Stimulated activated CD8-positive, alpha-beta memory T cell treated with anti-CD3 and anti-CD28 coated beads, Interleukin-12 subunit alpha, Interleukin-12 subunit beta, amount 100 ng/mL, for 24 hours (primary cell): ENCODE measurements around the gene ACACA.

Source experiments
- DNase-seq: peaks from one replicate; pipeline ENCODE4 v3.0.0-alpha.2; 2020; ENCODE audit errors: extremely low read depth

Gene ACACA

GRCh38 chr17:37231887-37232286, 174.7 kb downstream of the ACACA start:
- no peak for DNase-seq

GRCh38 chr17:37230633-37231032, 176.0 kb downstream of the ACACA start:
- DNase-seq = no peak

GRCh38 chr17:37225465-37225864, 181.2 kb downstream of the ACACA start:
- DNase-seq = no peak

- no peak for DNase-seq
Observed at GRCh38 chr17:37221865-37222264, 184.8 kb downstream of the ACACA start.

- DNase-seq = no peak
Observed at GRCh38 chr17:37220607-37220953, 186.1 kb downstream of the ACACA start.

- no peak for DNase-seq
Observed at GRCh38 chr17:37219876-37220606, 186.6 kb downstream of the ACACA start.

- DNase-seq = no peak
Observed at GRCh38 chr17:37218849-37219248, 187.8 kb downstream of the ACACA start.

GRCh38 chr17:37214416-37214815, 192.2 kb downstream of the ACACA start:
- no peak for DNase-seq

GRCh38 chr17:37213927-37214326, 192.7 kb downstream of the ACACA start:
- DNase-seq = no peak

GRCh38 chr17:37212179-37212578, 194.5 kb downstream of the ACACA start:
- no peak for DNase-seq

- DNase-seq = no peak
Observed at GRCh38 chr17:37211136-37211535, 195.5 kb downstream of the ACACA start.

GRCh38 chr17:37207103-37207502, 199.5 kb downstream of the ACACA start:
- no peak for DNase-seq

GRCh38 chr17:37206299-37206698, 200.3 kb downstream of the ACACA start:
- DNase-seq = no peak

GRCh38 chr17:37200497-37200896, 206.1 kb downstream of the ACACA start:
- no peak for DNase-seq

GRCh38 chr17:37197336-37197735, 209.3 kb downstream of the ACACA start:
- no peak for DNase-seq

GRCh38 chr17:37194208-37194607, 212.4 kb downstream of the ACACA start:
- no peak for DNase-seq

- DNase-seq = no peak
Observed at GRCh38 chr17:37191219-37191618, 215.4 kb downstream of the ACACA start.

GRCh38 chr17:37190493-37190892, 216.1 kb downstream of the ACACA start:
- no peak for DNase-seq

- no peak for DNase-seq
Observed at GRCh38 chr17:37188157-37188556, 218.5 kb downstream of the ACACA start.

GRCh38 chr17:37187262-37187661, 219.4 kb downstream of the ACACA start:
- DNase-seq = no peak

GRCh38 chr17:37182786-37183465, 223.7 kb downstream of the ACACA start:
- no peak for DNase-seq

- DNase-seq = no peak
Observed at GRCh38 chr17:37180376-37180775, 226.3 kb downstream of the ACACA start.

GRCh38 chr17:37179893-37180292, 226.7 kb downstream of the ACACA start:
- no peak for DNase-seq
